ENCODE results near the gene ZSCAN1.

Gene ZSCAN1

DNA sequence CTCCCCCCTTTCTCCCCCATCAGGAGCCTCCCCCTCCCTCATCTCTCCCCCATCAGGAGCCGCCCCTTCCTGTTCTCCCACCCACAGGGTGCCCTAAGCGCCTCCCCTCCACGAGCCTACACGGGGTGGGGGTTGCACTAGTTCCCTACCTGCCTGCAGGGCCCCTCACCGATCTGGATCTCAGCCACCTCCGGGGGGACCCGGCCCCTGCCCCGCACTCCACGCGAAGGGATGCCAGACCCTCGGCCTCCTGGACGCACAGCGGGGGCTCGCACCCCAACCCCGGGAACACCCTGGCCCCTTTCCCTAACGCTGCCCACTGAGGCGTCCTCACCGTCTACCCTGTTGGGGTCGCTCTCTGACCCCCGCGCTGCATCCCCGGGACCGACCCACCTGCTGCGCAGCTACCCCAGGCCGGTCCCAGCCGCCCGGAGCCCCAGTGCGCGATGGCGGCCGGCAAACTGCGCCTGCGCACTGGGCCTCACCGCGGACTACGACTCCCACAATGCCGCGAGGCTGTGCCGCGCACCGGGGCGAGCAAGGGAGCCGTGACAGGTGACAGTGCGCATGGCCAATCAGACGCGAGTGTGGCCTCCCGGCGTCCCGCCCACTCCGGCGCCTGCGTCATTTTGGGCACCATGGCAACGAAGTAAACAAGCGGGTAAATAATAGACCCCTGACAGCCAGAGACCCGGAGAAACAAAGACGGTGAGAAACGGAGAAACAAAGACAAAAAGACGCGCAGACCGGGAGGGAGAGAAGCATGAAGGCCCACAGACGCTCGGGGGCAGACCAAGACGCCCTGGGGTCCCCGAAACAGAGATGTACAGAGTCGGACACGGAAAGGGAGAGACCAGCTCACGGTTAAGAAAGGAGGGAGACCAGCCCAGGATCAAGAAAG is 64.2 kb downstream of the ZSCAN1 start, which contains the start of gene ZSCAN18:
ZSCAN18 (minus strand) TSS at position 451 of the 901 bp plus-strand sequence. CDS start 7,964 bp downstream, outside the sequence.
- no peak within 1 kb of the TSS for H3K4me3 ChIP-seq (ENCODE audit: low read depth, low read length)
- TF ChIP-seq, protein P1, sequence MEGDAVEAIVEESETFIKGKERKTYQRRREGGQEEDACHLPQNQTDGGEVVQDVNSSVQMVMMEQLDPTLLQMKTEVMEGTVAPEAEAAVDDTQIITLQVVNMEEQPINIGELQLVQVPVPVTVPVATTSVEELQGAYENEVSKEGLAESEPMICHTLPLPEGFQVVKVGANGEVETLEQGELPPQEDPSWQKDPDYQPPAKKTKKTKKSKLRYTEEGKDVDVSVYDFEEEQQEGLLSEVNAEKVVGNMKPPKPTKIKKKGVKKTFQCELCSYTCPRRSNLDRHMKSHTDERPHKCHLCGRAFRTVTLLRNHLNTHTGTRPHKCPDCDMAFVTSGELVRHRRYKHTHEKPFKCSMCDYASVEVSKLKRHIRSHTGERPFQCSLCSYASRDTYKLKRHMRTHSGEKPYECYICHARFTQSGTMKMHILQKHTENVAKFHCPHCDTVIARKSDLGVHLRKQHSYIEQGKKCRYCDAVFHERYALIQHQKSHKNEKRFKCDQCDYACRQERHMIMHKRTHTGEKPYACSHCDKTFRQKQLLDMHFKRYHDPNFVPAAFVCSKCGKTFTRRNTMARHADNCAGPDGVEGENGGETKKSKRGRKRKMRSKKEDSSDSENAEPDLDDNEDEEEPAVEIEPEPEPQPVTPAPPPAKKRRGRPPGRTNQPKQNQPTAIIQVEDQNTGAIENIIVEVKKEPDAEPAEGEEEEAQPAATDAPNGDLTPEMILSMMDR (IDR thresholded peaks at IDR 0.05; ENCODE audit: borderline replicate concordance, insufficient read depth, low read depth, low read length) = no peak

DNA sequence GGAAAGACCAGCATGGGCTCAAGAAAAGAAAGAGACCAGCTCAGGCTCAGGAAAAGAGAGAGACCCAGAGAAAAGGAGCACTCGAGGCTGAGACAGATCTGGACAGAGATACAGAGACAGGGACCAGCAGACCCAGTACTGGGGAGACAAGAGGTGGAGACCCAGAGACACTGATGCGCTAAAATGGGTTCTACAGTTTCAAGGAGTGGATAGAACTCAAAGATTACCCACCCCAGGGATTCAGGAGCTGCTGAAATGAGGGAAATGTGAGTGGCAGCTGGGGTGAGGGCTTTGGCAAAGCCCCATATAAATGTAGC is 64.8 kb downstream of the ZSCAN1 start:
- TF ChIP-seq, protein P1 (IDR thresholded peaks at IDR 0.05; ENCODE audit: borderline replicate concordance, insufficient read depth, low read depth, low read length) = no peak
- no peak overlapping the region for H3K4me3 ChIP-seq (ENCODE audit: low read depth, low read length)

Data from GM12875 (cell line).